Ascending aorta (tissue), 2 donors: ENCODE results near the gene ZNF618. TPM values are rescaled to one million over a fixed set of nuclear protein-coding genes. Genes with fewer than 3 reads are reported as not detected.

Source experiments
- DNase-seq, 2 donors: peaks; one replicate each; pipeline ENCODE4 v3.0.0-alpha.2; 2019; ENCODE audit warnings: low spot score in 2 of 2
- H3K27ac ChIP-seq, 2 donors: fragments of 200-600 bp; sonication (generic); one replicate each; pipeline ENCODE4 v1.5.1; 2016 to 2017; ENCODE audit warnings: mild to moderate bottlenecking in 1 of 2
- H3K27me3 ChIP-seq: fragments of 200-600 bp; sonication (generic); one replicate; pipeline ENCODE4 v1.5.1; 2017
- H3K36me3 ChIP-seq, 2 donors: fragments of 200-600 bp; sonication (generic); one replicate each; pipeline ENCODE4 v1.5.1; 2016
- H3K4me1 ChIP-seq, 2 donors: fragments of 200-600 bp; sonication (generic); one replicate each; pipeline ENCODE4 v1.5.1; 2016 to 2017; ENCODE audit warnings: mild to moderate bottlenecking in 1 of 2
- H3K4me3 ChIP-seq, 2 donors: fragments of 200-600 bp; sonication (generic); one replicate each; pipeline ENCODE4 v1.5.1; 2016 to 2017; ENCODE audit warnings: mild to moderate bottlenecking in 1 of 2
- H3K9me3 ChIP-seq, 2 donors: fragments of 200-600 bp; sonication (generic); one replicate each; pipeline ENCODE4 v1.5.1; 2016
- intact Hi-C: fragments of 100-400 bp; cut with DNase I; formaldehyde crosslinking; loops from one replicate; pipeline ENCODE4 v1.15.1; 2023
- total RNA-seq: library from RNA; depleted of rRNA; stranded (reverse); fragments of >200 nt; gene quantifications from one replicate; pipeline ENCODE4 v1.1.0, GENCODE V29; 2016
- TF ChIP-seq, protein P1 (sequence below), 3 experiments: fragments of 200-600 bp in 2 of 3; fragments of 450-650 bp in 1 of 3; sonication (generic) in 2 of 3; IDR thresholded peaks; one replicate each; pipeline ENCODE4 v1.5.1; 2016 to 2019; ENCODE audit warnings: antibody characterized with exemption in 3 of 3, mild to moderate bottlenecking in 1 of 3, moderate library complexity in 1 of 3

The ZNF618 gene
- total RNA-seq, 1 donor from 2014 or later: 16.1 TPM

DNA sequence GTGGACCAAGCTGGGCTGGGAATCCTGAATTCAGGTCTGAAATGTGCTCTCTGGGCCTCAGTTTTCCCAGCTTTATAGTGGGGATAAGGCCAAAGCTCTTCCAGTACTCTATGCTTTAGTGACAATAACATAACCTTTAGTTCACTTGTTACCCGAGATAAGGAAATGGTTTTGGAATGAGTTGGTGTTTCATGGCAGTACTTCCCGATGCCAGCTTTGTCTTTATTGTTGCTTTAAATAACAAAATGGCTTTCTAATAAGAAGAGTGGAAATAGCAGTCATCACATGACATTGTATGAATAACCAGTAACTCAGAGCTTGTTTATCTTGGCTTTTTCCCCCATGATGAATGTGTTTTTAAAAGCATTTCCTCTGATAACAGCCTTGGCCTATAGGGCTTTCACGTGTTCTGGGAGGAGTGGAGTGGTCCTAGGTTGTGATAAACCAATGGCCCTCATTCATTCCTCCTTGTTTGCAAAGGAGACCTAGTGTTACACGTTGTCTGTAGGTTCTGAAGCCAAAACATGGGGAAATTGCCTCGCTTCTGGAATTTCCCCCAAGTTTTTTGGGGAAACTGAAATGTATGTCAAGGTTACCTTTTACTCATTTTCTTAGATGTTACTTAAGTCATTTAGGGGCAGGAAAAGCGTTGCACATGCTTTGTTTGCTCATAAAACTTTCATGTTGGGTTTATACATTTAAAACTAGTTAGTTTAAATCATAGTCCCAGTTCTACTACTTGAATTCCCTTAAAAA, 53.7 kb downstream of the ZNF618 start:
- no peak overlapping the region for H3K4me3 ChIP-seq
- no peaks in the 10 kb centered on the region for H3K36me3 ChIP-seq
- TF ChIP-seq, protein P1, sequence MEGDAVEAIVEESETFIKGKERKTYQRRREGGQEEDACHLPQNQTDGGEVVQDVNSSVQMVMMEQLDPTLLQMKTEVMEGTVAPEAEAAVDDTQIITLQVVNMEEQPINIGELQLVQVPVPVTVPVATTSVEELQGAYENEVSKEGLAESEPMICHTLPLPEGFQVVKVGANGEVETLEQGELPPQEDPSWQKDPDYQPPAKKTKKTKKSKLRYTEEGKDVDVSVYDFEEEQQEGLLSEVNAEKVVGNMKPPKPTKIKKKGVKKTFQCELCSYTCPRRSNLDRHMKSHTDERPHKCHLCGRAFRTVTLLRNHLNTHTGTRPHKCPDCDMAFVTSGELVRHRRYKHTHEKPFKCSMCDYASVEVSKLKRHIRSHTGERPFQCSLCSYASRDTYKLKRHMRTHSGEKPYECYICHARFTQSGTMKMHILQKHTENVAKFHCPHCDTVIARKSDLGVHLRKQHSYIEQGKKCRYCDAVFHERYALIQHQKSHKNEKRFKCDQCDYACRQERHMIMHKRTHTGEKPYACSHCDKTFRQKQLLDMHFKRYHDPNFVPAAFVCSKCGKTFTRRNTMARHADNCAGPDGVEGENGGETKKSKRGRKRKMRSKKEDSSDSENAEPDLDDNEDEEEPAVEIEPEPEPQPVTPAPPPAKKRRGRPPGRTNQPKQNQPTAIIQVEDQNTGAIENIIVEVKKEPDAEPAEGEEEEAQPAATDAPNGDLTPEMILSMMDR (IDR thresholded peaks at IDR 0.05): no peak
- no peaks in the 10 kb centered on the region for H3K27me3 ChIP-seq
- intact Hi-C loops: loop anchor here (1.0 to 2.0 kb wide), 2 partner anchors 25 to 59 kb away; no protein-coding TSS in a partner anchor
- peaks cover 6 to 25% of the 10 kb centered on the region in 2 donors for H3K9me3 ChIP-seq
- H3K4me1 ChIP-seq: peaks cover 5 to 34% of the 10 kb centered on the region in 2 donors
- H3K27ac ChIP-seq: peak overlapping the region; percentile 70 to 77
- DNase-seq: no peak

DNA sequence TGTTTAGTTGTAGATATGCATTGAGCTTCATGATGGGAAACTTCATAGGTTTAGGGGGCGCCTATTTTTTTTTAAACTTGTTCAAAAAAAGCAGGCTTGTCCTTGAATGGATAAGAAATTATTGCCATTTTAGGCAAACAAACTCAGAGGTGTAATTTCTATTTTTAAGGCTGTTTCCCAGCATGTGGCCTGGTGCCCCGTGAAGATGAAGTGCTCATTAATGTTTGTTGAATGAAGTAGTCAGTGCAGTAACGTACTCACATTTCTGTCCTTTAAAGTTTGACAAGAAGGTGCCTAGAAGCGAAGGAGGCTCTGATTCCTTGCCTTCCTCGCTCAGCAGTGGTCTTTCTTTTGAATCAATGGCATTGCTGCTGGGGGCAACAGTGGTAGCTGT, 54.3 kb downstream of the ZNF618 start:
- no peak overlapping the region for H3K4me3 ChIP-seq
- intact Hi-C loops: no loop called here
- no peak for DNase-seq
- no peaks in the 10 kb centered on the region for H3K27me3 ChIP-seq
- H3K27ac ChIP-seq: peak overlapping the region; percentile 70 to 77
- peaks cover 5 to 34% of the 10 kb centered on the region in 2 donors for H3K4me1 ChIP-seq
- TF ChIP-seq, protein P1 (IDR thresholded peaks at IDR 0.05): no peak
- H3K9me3 ChIP-seq: peaks cover 6 to 25% of the 10 kb centered on the region in 2 donors
- H3K36me3 ChIP-seq: no peaks in the 10 kb centered on the region

DNA sequence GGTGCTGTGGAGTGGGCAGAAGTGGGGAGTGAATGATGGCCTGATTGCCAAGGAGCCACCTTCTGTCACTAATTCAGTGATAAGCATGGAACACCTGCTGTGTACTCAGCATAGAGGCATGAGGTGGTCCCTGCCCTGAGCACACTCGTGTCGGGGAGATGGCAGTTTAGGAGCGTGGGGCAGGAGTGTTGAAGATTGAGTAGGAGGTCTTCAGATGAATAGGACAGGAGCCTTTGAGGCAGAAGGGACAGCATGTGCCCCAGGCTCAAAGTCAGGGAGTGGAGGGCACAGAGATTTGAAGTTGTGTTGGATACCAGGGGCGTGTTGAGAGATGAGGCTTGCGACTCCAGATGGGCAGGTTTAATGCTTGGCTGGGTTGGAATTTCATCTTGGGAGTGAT, 55.0 kb downstream of the ZNF618 start:
- DNase-seq: no peak

DNA sequence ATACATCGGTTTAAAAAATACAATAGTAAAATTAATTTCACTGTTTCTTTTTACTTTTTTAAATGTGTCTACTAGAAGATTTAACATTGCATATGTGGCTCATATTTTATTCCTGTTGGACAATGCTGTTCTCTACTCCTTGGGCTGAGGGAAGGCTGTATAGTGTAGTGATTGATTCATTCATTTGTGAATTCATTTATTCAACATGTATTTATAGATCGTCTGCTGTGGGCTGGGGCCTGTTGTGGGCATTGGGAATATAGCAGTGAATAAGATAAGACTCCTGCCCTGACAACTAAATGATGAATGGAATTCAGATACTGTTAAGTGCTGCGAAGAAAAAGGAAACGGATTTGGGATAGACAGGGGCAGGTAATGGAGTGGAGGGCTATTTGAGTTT, 55.7 kb downstream of the ZNF618 start:
- TF ChIP-seq, protein P1 (IDR thresholded peaks at IDR 0.05): no peak
- intact Hi-C loops: no loop called here
- H3K27ac ChIP-seq: peak overlapping the region; percentile 63 to 80
- H3K36me3 ChIP-seq: no peaks in the 10 kb centered on the region
- H3K27me3 ChIP-seq: no peaks in the 10 kb centered on the region
- H3K9me3 ChIP-seq: peaks cover 6 to 17% of the 10 kb centered on the region in 2 donors
- H3K4me3 ChIP-seq: no peak overlapping the region
- H3K4me1 ChIP-seq: peaks cover 5 to 35% of the 10 kb centered on the region in 2 donors
- DNase-seq: no peak

More for the DNA sequence above, 55.0 kb downstream of the ZNF618 start:
- H3K27ac ChIP-seq: peak overlapping the region; percentile 70 to 77
- TF ChIP-seq, protein P1 (IDR thresholded peaks at IDR 0.05): no peak
- intact Hi-C loops: no loop called here
- H3K4me1 ChIP-seq: peaks cover 5 to 34% of the 10 kb centered on the region in 2 donors
- peaks cover 6 to 23% of the 10 kb centered on the region in 2 donors for H3K9me3 ChIP-seq
- no peaks in the 10 kb centered on the region for H3K36me3 ChIP-seq
- H3K4me3 ChIP-seq: no peak overlapping the region
- no peaks in the 10 kb centered on the region for H3K27me3 ChIP-seq

DNA sequence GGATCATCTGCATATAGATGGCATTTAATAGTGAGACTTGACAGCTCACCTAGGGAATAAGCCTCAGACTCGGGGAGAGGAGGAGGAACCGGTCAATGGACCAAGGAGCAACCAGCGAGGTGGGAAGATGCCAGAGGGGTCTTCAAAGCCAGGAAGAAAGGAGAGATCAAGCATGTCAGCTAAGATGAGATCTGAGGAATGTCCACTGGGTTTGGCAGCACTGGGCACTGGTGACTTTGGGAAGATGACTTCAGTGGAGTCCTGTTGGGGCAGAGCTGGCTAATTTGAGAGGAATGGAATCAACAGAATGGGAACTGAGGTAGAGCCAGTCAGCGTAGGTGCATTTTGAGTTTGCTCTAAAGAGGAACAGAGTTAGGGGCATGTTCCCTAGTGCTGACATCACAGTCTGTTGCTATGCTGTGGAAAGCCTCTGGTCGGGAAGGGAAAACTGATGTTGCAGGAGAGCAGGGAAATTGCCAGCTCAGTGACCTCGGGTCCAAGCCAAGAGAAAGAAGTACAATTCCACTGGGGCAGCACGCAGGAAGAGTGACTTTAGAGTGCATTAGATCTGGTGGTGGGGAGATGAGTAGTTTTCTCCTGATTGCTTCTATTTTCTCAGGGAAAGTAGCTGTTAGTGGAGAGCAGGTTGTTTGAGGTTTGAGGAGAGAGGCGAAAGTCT, 56.9 kb downstream of the ZNF618 start:
- H3K9me3 ChIP-seq: peaks cover 6 to 8% of the 10 kb centered on the region in 2 donors
- intact Hi-C loops: no loop called here
- peaks cover 5 to 36% of the 10 kb centered on the region in 2 donors for H3K4me1 ChIP-seq
- no peaks in the 10 kb centered on the region for H3K36me3 ChIP-seq
- H3K27me3 ChIP-seq: no peaks in the 10 kb centered on the region
- peak overlapping the region; percentile 63 to 80 for H3K27ac ChIP-seq
- DNase-seq: peak; percentile 39 to 87
- TF ChIP-seq, protein P1 (IDR thresholded peaks at IDR 0.05): no peak
- no peak overlapping the region for H3K4me3 ChIP-seq
